Measurements from ENCODE around the gene FOXL2NB.

The FOXL2NB gene

GRCh38 chr3:138928727-138929372 lies 18.2 kb upstream of the FOXL2NB start:
- in situ Hi-C loops (cut with MboI; ENCODE audit: low sequenced_read_pairs) = no loop called here

DNA sequence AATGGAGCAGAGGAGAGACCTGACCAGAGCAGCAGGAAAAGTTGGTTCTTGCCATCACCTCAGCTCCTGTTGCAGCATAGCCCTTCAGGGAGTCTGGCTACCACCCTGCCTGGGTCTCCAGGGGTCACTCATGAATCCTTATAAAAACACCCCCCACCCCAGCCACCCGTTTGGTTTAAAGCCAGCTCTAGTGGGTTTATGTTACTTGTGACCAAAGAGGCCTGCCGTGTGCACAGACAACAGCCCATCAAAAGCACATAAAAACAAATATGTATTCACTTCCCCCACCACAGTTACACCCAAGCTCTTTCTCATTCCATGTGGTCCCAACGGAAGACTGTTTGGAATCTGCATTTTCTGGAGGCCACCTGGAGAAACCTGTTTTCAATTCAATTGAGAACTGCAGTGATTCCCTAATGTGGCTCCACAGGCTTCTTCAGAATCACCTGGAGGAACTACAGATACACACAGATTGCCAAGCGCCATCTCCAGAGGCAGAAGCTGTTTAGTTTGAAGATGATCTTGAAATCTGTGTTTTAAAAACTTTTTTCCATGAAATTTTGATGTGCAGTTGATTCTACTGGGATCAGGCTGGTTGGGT lies 13.8 kb upstream of the FOXL2NB start:
- in situ Hi-C loops (cut with MboI; ENCODE audit: low sequenced_read_pairs) = no loop called here

GRCh38 chr3:138933981-138934691 lies 12.9 kb upstream of the FOXL2NB start:
- in situ Hi-C loops (cut with MboI; ENCODE audit: low sequenced_read_pairs) = no loop called here

GRCh38 chr3:138935505-138935862 lies 11.5 kb upstream of the FOXL2NB start:
- in situ Hi-C loops (cut with MboI; ENCODE audit: low sequenced_read_pairs) = no loop called here

DNA sequence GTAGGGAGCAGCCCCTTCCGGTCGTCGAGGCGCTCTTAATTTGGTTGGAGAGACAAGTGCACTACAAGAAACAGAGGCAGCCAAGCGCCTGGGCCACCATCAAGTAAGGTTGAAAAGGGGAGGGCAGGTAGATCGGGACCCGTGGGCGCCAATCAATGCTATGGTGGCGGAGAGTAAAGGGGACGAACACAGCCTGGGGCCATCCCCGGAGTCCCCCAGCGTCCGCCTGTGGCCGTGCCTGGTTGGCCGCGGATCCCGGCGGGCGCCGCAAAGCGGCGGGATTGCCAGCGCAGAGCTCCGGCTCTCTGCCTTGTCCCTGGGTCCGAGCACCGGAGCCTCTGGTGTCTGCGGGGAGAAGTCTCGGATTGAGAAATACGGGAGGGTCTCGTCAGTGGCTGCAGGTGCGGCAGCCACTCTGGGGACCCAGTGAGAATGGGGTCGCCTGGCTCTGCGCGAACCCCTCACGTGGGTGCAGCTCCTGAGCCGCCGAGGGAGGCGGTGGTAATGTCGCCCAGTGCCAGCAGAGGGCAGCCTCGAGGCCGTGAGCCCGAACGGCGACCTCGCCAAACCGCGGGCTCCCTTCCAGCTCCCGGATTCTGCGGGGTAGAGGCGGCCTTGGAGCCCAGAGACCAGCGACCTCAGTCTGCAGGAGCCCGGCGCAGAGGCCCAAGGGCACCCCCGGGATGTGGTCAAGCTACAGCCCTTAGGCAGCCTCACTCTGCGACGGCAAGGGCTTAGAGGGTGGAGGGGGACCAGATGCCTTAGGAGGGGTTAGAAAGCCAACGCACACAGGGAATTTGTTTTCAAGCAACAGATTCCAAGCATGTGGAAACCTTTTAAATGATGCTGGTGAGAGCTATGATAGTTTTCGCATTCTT lies 10.9 kb upstream of the FOXL2NB start:
- in situ Hi-C loops (cut with MboI; ENCODE audit: low sequenced_read_pairs) = no loop called here

- in situ Hi-C loops (cut with MboI; ENCODE audit: low sequenced_read_pairs) = no loop called here
Measured at GRCh38 chr3:138936741-138937689, 10.0 kb upstream of the FOXL2NB start.

GRCh38 chr3:138937690-138938055 lies 9.3 kb upstream of the FOXL2NB start:
- in situ Hi-C loops (cut with MboI; ENCODE audit: low sequenced_read_pairs) = no loop called here

DNA sequence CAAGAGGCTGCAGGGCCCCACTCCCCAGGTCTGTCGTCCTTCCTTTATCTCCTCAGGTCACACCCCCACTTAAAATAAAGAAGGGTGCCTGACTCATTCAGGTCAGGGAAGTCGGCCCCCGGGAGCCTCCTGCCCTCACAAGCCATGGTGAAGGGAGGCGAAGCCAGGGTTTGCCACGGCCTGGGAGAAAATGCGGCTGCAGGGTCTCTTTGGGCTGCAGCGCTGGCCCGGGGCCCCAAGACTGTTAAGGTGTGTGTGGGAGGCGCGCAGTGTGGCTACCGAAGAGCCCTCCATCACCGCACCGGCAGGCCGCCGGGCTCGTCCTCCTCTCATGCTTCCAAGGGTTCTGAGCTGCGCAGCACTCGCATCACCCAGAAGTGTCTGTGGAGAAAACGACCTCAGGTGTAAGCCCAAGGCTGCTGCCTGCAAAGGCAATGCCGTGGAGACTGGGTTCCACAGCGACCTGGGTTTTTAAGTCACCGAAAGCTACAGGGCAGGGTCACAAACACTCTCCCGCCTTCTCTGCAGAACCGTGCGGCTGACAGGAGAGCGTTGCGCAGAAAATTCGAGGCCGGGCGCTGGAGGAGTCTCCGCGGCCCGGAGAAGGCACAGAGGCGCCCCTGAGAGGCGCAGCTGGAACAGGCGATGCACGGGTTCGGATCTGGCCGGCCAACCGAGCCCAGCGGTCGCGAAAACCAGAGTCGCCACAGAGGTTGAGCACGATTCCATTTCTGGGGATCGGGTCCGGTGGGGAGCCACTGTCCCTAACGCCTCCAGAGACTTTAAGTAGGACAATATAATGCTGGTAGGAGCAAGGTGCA lies 8.8 kb upstream of the FOXL2NB start:
- in situ Hi-C loops (cut with MboI; ENCODE audit: low sequenced_read_pairs) = no loop called here

DNA sequence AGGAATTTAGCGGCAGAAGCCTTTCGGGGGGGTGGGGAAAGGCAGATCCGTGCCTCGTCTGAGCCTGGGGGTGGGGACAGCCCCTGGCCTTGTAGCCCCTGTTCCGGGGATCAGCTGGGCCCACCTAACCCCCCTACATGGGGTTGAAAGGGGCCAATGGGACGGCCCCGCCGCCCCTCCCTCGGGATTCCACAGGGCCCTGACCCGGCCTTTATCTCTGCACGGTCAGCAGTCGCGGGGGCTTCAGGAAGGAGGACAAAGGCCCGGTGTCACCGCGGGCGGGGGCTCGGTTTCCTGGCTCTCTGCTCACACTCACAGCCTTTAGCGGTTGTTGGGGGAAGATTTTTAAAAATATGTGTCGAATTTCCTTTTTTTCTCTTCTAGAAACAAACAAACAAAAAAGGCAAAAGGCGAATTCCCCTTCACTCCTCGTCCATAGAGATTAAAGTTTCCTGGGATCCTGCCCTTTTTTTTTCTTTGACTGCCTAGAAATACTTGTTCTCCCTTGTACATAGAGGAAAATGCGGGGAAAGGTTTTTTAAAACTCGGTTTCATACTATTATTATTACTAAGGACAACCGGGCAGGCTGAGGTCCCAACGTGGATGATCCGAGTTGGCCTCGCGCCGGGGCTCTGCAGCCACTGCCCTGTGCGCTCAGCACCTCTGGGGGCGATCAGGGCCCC lies 8.0 kb upstream of the FOXL2NB start:
- in situ Hi-C loops (cut with MboI; ENCODE audit: low sequenced_read_pairs) = no loop called here

DNA sequence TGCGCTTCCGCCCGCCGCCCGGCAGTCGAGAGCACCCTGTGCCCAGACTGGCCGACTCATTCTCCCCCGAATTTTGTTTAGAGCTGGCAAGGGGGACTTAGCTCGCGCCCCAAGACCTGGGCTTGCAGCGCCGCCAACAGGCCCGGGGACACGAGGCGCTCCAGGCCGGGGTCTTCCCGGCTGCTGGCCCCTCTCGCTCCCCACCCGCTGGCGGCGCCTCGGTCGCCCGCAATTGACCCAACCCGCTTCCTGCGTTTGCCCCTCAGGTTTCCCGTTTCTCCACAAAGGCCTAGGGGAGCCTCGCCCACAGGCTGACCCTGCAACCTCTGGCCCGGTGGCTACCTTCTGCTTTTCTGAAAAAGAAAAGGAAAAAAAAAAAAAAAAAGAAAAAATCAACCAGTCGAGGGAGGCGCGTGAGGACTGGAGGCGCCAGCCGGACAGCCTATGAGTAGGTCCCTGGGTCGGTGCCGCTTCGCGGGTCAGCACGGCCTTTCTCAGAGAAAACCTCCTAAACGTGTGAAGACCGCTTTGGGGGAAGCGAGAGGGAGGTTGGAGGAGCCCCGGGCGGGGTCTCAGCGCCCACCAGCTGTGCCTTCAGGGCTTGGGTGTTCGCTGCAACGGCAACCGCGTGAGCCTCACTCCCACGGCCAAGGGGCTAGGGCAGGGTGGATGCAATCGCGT lies 7.3 kb upstream of the FOXL2NB start:
- in situ Hi-C loops (cut with MboI; ENCODE audit: low sequenced_read_pairs) = no loop called here

GRCh38 chr3:138940446-138940845 lies 6.6 kb upstream of the FOXL2NB start:
- in situ Hi-C loops (cut with MboI; ENCODE audit: low sequenced_read_pairs) = no loop called here

DNA sequence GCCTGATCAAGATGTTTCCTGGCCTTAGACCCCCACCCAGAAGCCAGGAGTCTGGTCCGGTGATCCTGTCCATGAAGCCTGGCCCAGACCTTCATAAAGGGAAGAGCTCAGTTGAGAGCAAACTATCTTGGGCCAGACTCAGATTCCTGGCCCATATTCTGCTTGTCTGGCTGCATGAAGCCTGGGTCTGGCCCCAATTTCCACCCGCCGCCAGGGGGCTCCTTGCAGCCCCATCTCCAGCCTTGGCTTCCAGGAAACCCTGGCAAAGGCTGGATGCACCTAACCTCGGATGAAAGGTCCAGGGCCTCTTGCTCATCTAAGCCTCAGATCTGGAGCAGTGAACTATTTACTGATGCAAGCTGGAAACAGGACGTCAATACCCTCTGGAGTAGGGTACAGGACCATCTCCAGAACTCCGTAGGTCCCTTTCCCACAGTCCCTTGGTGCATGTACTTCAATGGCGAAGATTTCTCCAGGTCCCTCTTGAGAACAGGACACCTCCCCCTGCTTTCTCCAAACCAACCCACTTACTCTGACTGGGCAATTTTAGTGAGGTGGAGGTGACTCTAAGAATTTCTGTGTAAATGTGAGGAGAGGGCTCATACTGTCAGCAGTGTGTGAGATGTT lies 5.6 kb upstream of the FOXL2NB start:
- in situ Hi-C loops (cut with MboI; ENCODE audit: low sequenced_read_pairs) = no loop called here

GRCh38 chr3:138942271-138942670 lies 4.7 kb upstream of the FOXL2NB start:
- in situ Hi-C loops (cut with MboI; ENCODE audit: low sequenced_read_pairs) = no loop called here

GRCh38 chr3:138942861-138943623 lies 4.0 kb upstream of the FOXL2NB start:
- in situ Hi-C loops (cut with MboI; ENCODE audit: low sequenced_read_pairs) = no loop called here

- in situ Hi-C loops (cut with MboI; ENCODE audit: low sequenced_read_pairs) = no loop called here
Measured at GRCh38 chr3:138943724-138944653, 3.0 kb upstream of the FOXL2NB start.

DNA sequence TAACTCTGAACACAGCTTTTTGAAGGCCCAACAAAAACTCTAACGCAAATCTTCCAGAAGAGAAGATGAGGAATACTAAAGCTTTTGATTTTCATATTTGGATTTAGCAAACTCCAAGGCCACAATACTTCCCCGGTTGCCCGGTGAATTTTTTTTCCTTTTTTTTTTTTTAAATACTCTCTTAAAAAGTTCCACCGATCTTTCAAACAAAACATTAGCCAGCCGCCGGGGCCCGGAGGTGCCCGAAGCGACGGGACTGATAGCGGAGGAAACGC lies 2.4 kb upstream of the FOXL2NB start:
- in situ Hi-C loops (cut with MboI; ENCODE audit: low sequenced_read_pairs) = no loop called here
